GM12891 (cell line): Measurements from ENCODE around the gene FARP1.

ENCODE experiments used
- POLR2A ChIP-seq: IDR thresholded peaks from 2 replicates; pipeline ENCODE4 v1.6.1; 2011; ENCODE audit warnings: low read depth, low read length, control low read depth
- POLR2AphosphoS5 ChIP-seq: IDR thresholded peaks from 2 replicates; pipeline ENCODE4 v1.6.1; 2011; ENCODE audit warnings: low read depth, low read length, control low read depth
- POU2F2 ChIP-seq: IDR thresholded peaks from 2 replicates; pipeline ENCODE4 v1.6.1; 2011; ENCODE audit warnings: low read depth, mild to moderate bottlenecking, control low read depth, low read length, moderate library complexity

DNA sequence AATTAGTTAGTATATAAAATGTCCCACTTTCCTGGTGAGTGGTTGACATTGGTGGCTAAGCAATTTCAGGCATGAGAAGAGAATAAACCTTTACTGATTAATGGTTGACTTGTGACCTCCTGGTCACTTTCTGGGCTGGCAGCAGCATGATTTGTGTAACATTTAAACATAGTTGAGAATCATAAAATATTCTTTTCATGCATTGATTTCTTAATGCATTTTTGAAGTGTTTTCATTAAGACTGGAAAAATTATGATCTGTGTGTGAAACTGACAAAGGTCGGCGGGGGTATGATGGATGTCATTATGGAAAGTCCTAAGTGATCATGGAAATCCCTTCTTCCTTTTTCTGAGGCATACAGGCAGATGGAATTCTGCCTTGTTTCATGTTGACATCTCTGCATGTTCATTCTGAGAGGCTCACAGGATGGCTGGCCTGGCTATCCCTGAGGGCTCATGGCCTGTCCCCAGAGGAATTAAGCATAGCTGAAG lies 132.8 kb downstream of the FARP1 start:
- TF ChIP-seq POLR2AphosphoS5 = no peak
- no peak for TF ChIP-seq POLR2A
- TF ChIP-seq POU2F2 = no peak
